HG03045 (cell line): Measurements from ENCODE around the gene ELAC2.

ENCODE experiments used
- ATAC-seq: cut with Tn5 transposase; IDR thresholded peaks from one replicate; pipeline ENCODE4 v1.9.1; 2021; ENCODE audit warnings: mild to moderate bottlenecking, moderate library complexity; ENCODE audit not compliant: unreplicated experiment

The ELAC2 gene

DNA sequence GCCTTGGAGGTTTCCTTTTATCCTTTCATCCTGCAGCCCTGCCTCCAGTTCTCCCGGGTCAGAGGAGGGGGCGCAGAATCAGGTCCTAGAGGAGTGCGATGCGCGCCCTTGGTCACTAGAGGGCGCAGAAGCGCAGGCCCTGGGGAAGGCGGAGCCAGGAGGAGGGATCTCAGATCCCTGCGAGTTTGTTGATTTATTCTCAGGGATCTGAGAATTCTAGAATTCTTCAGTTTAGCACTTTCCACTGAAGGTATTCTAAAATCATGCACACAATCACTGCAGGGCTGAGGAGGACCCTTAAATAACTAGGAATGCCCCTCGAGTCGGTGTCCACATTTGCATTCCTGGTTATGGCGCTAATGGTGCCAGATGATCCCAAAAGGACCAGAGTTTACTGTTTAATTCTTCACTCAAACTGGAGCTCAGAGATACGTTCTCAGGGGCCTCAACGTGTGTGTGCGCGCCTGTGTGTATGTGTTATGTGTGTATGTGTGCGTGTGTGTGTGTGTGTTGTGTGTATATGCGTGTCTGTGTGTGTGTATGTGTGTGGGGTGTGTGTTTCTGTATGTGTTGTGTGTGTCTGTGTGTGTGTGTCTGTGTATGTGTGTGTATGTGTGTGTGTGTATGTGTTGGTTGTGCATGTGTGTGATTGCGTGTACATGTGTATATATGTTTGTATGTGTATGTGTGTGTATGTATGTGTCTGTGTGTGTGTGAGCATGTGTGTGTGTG lies 6.9 kb upstream of the ELAC2 start:
- ATAC-seq: no peak

DNA sequence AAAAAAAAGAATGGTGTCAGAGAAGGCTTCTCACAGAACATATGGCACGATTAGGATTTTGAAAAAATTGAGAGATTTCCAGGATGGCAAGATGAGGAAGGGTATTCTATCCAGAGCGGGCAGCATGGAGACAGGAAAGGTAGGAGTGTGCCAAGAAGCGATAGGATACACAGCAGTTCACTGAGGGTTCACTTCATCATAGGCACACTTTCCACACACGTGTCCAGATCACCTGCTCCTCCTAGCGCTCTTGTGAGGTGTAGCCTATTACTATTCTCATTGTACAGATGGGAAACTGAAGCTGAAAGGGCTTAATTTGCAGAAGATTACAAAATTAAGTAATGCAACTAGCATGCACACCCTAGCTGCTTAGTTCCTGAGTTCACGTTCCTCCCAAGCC lies 6.2 kb upstream of the ELAC2 start:
- no peak for ATAC-seq

DNA sequence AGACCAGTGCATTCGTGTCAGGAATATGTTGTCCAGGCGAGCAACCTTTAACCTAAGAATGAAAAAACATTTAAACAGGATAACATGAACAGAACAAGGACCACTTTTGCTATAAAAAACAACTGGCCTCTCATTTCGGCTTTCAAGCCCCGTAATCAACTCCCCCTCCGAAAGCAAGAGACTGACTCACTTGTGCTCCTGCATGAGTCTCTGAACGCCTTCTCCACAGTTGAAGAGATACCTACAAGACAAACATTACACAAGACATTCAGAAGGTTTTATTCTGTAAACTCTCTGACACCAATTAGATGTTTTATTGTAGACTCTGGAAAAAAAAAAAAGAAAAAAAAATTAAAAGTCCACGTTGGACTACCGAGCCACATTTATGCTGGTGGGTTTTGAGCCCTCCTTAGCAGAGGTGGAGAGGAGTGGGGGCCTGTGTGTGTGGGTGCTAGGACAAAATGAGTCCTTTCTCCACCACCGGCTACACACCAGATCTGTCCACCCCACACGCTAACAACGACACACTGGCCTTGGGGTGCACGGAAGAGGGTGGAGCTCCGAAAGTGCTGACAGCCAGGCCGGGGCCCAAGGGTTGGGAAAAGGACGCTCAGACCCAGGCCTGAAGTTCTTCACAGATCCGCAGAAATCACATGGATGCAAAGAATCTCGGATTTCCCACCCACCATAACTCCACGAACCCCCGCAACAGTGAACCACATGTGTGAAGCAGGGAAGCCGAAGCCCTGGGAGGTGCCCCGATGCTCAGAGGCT lies 759 bp downstream of the ELAC2 start:
- peak; percentile 7 for ATAC-seq

DNA sequence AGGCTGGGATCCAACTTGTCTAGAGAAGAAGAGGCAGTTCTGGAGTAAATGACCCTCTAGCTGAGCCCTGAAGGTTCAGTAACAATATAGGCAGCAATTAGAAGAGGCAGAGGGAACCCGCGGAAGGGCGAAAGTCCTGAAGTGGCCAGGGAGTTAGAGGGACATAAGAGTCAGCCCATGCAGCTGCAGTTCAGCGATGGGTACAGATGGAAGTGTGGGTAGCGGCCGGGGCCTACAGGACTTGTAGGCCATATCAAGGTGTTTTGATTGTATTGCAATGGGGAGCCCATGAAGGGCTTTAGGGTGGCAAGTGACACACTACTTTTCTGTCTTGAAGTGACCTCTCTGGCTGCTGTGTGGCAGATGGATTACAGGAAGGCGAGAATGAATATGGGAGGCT lies 3.0 kb downstream of the ELAC2 start:
- ATAC-seq: no peak

DNA sequence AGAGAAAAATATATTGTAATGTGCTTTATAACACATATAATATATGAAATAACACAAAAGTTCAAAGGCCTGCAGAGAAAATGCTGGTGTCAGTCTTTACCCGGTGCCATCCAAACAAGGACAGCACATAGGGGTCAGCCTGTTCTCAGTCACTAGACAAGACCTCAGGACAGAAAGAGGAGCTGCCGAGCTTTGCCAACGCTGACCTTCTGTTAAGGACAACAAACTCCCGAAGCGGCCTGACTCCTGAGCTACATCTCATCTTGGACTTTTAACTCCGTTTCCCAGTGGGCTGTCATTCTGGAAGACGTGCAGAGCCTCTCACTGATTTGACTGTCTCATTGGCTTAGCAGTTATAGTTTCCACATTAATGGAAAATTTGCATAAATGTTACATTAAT lies 6.9 kb downstream of the ELAC2 start:
- no peak for ATAC-seq

DNA sequence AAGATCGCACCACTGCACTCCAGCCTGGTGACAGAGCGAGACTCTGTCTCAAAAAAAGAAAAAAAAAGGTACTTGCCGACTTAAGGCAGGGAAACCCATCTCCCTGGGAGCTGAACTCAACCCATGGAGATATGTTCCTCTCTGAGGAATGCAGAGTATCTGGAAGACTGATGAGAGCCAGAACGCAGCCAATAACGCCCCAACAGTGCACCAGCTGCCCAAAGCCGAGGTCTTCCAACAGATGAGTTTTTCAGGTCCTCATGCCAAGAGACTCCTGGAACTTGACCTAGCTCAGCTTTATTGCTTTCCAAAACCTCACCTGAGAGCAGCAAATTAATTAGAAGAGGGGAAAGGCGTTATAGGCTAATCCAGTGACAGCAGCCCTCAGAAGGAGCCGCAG lies 9.4 kb downstream of the ELAC2 start:
- ATAC-seq: no peak

DNA sequence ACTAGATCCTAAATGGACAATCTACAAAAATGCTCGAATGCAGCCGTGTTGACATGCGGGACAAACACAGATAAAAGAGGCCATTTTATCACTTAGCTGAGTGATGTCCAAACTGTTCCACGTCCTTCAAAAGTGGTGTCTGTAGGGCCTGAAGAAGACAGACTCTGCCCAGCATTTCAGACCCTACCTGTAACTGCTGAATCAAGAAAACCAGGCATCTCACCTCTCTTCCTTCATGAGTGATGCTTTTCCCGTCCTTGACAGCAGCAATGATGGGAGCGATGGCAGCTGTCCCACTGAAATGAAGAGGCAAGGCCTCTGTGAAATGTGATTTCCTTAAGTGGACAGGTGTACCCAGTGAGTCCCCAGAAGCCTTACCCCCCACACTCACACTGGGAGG lies 12.3 kb downstream of the ELAC2 start:
- ATAC-seq: no peak

DNA sequence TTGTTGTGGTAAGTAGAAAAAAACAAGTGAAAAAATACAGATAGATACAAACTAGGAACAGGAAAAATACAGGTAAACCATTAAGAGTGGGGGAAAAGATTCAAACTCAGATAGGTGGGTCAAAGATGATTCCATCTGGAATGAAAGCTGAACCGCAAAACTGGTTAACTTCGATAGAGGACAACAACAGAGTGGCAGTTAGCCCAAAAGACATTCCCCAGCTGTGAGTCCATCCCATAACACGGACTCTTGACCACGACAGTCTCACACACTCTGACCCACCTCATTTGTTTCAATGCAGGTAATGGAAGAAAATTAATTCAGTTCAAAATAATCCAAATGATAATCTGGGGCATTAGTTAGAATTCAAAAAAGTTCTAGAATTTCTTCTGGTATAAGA lies 13.5 kb downstream of the ELAC2 start:
- no peak for ATAC-seq

DNA sequence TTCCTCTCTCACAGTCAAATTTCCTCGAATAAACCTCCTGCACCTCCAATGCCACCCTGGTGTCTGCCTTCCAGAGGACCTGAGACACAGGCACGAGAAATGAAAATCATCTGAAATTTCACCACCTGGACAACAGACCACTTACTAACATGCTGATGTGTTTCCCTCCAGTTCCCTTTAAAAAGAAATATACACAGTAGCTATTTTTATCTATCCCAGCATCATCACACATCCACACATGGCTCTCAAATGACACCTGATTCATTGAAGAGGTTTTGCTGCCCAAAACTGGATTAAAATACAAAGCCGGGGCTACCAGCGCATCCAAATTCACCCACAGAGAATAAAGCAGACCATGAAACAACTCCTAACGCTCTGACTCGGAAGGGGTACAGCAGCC lies 13.9 kb downstream of the ELAC2 start:
- no peak for ATAC-seq

DNA sequence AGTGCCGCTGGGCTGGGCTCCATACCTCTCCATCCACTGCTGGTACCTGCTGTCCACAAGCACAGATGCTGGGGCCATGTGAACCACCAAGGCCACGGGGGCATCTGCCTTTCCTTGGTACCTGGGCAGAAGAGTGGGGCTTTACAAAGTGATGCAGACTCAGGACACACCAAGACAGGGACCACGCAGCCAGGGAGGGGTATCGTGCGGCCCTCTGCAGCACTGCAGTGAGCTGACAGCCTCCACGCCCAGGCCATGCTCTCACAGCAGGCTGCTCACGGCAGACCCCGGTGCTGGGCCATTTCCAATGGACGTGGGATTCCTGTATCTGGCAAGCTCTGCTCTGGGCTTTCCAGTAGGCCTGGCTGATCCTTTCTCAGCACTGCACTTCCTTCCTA lies 14.4 kb downstream of the ELAC2 start:
- ATAC-seq: no peak

DNA sequence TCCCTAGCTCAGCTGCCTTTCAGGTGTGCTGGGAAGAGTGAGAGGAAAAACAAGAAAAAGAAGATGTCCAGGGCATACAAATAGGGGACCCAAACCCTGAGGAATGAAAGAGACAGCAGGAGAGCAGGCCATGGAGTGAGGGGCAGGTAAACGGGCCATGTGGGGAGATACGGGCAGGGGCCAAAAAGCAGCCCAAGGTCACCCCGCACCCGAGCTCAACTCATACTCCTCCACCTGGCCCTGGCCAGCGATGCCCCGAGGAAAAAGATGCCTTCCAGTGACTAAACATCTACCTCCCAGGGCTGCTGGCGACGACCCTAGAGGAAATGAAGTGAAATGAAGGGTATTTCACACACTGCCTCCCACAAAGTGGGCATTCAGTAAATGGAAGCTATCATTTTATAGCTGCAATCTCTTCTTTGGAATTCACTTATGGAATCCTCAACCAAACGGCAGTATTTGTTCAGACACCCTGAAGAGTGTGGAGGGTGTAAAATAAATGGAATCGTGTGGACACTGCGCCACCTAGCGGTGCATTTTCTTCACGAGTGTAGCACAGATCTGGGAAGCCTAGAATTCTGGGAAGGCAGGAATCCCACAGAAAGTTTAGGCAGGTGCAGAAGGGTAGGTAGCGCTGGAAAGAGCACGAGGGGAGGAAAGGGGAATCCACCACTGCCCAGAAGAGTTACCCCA lies 14.9 kb downstream of the ELAC2 start:
- ATAC-seq: no peak

DNA sequence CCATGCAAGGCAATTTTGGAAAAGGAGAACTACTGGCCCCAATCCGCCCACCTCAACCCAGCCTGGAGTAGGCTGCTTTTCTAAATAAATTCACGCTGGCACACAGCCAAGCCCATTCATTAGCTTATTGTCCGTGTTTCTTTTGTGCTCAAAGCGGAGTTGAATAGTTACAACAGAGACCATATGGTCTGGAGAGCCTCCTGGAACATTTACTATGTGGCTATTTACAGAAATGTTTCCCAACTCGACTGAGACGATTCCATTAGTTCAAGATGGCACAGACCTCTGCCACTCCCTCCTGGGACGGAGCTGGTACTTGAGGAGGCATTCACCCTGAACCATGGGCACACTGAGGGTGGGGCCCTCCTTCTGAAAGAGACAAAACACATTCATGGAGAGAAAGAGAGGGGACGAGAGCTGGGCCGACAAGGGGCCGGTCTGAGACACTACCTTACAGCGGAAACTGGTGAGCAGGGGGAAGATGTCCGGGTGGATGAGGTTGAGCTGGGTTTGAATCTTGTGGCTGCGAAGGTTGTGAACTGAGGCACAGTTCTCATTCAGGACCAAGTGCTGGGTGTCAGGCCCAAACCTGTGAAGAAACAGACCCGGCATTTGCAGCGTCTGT lies 15.7 kb downstream of the ELAC2 start:
- no peak for ATAC-seq

DNA sequence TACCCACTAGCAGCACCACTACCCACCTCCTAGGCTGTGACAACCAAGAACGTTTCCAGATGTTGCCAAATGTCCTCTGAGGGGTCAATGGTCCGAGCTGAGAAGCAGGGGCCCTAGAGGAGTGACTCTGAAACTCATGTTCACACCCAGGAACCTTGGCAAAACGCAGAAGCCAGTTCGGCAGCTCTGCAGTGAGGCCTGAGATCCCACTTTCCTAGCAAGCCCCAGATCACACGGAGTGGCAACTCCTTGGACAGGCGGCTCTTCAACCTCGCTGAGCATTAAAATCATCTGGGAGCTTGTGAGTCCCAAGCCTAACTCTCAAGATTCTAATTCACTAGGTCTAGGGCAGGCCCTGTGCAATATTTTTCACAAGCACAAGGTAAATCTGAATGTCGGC lies 17.3 kb downstream of the ELAC2 start:
- ATAC-seq: no peak

DNA sequence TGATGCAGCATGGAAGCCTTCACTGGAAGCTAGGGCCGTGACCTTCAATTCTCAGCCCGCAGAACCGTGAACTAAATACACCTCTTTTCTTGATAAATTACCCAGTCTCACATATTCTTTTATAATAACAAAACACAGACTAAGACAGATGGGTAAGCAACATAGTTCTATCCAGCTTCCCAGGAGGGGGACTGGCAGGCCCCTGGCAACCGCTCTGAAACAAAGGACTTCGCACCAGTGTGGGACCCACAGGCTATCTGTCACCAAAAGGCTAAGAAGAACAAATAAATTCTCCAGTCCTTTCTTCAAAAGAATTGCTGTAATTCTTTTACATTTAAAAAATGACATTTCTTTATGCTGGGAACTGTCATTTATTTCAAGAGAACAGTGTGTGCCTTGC lies 19.0 kb downstream of the ELAC2 start:
- no peak for ATAC-seq

DNA sequence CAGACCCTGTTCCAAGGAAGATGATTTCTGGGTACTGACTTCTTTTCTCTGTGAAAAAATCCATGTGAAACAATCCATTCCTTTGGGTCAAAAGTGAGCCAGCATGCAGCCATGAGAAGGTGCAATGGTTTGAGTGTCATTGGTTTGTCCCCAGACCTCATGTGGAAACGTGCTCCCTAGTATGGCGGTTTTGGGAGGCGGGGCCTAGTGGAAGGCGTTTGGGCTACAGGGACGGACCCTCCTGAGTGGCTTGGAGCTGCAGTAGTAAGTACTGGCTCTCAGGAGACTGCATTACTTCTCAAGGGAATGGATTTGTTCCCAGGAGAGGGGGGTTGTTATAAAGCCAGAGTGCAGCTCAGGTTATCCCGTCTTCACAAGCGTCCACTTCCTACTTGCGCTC lies 19.4 kb downstream of the ELAC2 start:
- ATAC-seq: no peak

DNA sequence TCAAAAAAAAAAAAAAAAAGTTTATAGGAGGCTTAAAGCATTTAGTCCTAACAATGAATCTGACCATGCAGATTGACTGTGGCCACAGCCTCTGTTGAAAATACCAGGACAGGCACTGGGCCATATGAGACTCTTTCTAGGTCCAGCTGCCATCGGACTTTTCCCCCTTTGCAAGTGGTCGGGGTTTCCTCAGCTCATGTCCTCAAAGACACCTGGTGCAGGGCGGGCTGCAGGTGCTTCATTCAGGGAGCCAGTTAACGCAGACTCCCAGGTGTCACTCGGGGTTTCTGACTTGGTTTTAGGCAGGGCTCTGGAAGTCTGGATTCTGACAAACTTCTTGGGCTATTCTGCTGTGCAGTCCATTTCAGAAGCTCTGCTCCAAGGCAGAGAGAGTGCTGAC lies 20.9 kb downstream of the ELAC2 start:
- ATAC-seq: no peak

DNA sequence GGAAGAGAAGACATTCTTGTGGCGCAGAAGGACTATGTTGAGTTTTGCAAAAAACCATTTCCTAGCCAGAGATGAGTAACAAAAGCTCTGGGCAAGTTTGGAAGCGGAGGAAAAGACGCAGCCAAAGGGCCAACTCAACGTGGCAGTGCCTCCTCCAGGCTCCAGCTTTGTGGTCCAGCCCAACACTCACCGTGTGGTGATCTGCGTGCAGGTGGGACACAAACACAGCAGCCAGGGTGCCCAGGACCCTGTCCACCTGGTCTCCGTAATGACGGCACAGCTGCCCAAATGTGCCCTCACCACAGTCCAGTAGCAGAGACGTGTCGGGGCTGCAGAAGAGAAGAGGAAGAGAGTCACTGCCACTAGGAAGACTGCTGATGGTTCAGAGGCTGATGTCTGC lies 21.5 kb downstream of the ELAC2 start:
- ATAC-seq: no peak

DNA sequence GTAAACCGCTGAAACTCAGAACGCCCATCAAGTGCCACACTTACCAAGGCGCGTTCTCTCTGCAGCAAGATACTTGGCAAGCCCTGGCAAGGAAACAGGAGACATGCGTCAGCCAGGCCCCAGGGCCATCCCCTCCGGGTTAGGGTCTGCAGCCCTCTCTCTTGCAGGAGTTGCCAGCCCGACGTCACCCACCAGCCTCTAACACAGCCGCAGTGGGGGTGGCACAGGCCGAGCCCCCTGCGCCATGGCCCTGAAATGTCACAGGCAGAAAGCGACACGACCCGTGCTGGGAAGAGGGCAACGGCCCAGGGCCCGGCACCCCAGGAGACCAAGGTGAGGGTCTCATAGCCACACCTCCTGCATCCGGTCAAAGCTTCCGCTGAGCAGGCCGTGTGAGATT lies 21.9 kb downstream of the ELAC2 start:
- ATAC-seq: no peak

DNA sequence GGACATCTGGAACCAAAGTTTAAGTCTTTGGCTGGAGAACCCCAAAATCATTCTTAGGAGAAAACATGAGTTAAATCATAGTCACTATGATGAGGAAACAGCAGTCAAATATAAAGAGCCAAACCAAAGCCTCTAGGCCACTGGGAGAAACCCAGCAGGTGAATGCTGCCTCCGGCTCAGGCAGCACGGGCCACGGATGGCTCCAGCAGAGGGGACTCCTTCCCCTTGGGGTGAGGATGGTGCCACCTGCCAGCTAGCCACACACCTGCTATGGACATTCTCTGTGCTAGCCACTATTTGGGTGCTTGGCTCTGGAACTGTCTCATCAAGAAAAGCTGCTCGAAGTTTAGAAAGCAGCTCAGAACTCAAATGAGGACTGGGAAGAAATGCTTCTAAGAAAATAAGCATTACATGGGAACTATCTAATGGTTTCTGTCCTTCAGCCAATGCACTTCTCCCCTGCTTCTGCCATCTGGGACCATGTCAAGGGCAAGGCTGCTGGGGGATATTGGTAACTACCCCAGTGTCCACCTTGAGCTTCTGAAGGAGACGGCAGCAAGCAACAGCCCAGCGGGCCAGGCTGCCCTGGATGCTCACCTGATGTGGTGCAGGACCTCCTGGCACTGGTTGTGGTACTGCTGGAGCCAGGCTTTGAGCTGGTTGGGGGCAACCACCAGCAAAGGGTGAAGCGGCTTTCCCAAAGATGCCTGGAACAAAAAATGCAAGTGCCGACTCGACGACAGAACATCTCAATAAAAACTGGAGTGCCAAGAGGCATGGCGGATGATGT lies 22.5 kb downstream of the ELAC2 start:
- no peak for ATAC-seq

DNA sequence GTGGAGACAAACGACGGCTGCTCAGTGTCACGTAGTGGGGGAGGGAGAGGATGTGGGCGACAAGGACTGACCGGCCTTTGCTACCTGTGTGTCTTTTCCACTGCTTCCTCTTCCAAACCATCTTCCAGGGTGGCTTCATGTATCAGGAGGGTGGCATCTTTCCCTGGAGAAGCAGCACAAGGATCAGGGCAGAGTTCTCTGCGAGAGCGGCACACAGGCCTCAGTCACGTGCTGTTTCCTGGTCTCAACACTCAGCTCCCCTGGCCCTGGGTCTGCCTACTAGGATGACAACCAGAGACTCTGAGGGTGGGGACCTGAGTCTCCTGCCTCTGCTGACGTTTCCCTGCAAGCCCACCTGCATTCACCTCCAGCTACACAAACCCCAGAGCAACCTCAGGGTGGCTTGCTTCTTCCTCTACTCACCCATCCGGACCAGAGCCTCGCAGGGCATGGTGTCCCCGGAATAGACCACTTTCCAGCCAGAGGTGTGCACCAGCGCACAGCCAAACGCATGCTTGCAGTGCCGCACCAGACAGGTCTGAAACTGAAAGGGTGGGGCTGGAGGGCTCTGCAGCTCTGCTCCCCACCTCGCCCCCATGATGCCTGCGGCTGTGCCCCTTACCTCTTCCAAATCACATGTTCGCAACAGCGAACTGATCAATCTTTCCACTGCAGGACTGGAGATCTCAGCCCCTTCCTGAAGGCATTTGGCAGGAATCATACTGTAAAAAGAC lies 23.3 kb downstream of the ELAC2 start:
- ATAC-seq: no peak
